ENCODE measurements around the gene NEB.
"Not testable (repeated sequence)": the region's sequence is repeated elsewhere in the genome, so short reads cannot be mapped to it uniquely, and the experiment has no call there.

The NEB gene

DNA sequence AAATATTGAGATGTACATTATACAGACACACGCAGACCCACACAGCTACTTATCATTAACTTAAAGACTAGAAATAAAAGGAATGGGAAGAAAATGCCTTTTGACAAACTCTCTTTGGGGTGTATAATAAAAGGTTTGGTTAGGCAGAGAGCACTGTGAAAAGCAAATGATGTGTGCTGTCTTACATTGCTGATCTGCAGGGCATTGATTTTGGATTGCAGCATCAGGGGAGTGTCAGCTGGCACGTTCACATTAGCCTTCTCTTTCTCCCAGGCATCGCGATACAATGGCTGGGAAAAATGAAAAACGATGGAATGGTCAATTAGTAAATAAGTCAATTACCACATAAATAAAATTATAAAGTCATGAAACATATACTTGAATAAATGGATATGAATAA, 131.9 kb downstream of the NEB start:
- not testable (repeated sequence) for DNase-seq

DNA sequence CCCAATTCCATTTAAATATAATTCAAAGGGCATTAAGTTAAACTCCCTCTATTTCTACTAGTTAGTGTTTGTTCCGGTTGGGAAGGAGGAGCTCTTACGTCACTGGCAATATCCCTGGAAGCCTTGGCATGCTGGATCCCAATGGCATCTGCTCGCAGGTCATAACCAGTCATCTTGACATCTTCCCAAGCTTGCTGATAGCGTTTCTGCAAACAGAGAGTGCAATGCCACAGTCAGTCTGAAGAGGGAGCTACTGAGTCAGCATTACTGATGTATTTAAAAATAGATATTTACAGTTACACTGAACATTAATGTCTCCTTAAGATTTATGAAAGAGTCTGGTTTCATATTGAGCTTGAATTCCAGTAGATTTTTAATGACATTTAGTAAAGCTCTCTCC, 132.5 kb downstream of the NEB start:
- DNase-seq: not testable (repeated sequence)

DNA sequence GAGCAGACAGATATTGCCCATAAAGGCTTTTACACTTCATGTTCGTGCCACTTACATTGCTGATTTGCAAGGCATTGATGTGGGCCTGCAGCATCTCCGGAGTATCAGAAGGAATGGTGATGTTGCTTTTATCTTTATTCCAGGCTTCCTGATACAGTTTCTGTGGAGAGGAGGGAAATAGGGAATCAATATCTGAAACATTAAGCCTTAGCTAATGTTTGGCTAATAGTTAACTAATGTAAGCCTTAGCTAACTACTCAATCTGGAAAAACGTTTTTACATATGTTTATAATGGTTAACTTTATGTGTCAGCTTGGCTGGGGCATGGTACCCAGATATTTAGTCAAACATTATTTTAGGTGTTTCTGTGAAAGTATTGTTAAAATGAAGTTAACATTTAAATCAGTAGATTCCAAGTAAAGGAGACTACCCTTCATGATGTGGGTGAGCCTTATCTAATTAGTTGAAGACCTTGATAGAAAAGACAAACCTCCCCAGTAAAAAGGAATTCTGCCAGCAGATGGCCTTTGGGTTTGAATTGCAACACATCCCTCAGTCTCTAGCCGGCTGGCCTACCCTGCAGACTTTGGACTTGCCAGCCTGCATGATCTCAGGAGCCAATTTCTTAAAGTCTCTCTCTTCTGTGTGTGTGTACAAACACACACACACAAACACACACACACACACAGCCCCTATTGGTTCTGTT, 137.2 kb downstream of the NEB start:
- not testable (repeated sequence) for DNase-seq

DNA sequence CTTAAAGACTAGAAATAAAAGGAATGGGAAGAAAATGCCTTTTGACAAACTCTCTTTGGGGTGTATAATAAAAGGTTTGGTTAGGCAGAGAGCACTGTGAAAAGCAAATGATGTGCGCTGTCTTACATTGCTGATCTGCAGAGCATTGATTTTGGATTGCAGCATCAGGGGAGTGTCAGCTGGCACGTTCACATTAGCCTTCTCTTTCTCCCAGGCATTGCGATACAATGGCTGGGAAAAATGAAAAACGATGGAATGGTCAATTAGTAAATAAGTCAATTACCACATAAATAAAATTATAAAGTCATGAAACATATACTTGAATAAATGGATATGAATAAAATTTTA, 142.4 kb downstream of the NEB start:
- not testable (repeated sequence) for DNase-seq

DNA sequence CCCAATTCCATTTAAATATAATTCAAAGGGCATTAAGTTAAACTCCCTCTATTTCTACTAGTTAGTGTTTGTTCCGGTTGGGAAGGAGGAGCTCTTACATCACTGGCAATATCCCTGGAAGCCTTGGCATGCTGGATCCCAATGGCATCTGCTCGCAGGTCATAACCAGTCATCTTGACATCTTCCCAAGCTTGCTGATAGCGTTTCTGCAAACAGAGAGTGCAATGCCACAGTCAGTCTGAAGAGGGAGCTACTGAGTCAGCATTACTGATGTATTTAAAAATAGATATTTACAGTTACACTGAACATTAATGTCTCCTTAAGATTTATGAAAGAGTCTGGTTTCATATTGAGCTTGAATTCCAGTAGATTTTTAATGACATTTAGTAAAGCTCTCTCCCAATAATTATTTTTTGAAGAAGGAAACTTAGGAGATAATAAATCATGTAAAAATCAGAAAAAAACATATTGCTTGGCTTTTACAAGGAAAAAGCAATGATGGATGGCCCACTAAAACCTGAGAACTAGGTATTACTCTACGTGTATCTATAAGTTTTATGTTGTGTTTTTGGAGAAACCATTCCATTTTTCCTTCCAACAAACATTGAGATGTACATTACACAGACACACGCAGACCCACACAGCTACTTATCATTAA, 142.9 kb downstream of the NEB start:
- DNase-seq: not testable (repeated sequence)

DNA sequence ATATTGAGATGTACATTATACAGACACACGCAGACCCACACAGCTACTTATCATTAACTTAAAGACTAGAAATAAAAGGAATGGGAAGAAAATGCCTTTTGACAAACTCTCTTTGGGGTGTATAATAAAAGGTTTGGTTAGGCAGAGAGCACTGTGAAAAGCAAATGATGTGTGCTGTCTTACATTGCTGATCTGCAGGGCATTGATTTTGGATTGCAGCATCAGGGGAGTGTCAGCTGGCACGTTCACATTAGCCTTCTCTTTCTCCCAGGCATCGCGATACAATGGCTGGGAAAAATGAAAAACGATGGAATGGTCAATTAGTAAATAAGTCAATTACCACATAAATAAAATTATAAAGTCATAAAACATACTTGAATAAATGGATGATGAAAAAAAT, 153.0 kb downstream of the NEB start:
- not testable (repeated sequence) for DNase-seq

DNA sequence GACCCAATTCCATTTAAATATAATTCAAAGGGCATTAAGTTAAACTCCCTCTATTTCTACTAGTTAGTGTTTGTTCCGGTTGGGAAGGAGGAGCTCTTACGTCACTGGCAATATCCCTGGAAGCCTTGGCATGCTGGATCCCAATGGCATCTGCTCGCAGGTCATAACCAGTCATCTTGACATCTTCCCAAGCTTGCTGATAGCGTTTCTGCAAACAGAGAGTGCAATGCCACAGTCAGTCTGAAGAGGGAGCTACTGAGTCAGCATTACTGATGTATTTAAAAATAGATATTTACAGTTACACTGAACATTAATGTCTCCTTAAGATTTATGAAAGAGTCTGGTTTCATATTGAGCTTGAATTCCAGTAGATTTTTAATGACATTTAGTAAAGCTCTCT, 153.6 kb downstream of the NEB start:
- not testable (repeated sequence) for DNase-seq

DNA sequence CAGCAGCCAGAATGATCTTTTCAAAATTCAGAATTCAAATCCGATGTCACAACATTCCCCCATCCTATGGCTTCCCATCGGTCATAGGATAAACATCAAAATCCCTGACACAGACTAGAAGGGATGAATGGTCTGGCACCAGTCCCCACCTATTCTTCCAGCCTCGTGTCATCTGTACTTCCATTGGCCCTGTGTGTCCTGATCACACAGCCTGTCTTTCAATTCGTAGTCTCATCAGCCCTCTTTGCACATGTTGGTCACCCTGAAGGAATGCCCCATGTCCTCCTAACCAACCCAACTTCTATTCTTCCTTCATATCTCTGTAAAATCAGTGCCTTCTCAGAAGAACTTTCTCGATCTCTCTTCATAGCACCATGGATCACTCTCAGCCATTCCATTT, 157.2 kb downstream of the NEB start:
- no peak for DNase-seq

DNA sequence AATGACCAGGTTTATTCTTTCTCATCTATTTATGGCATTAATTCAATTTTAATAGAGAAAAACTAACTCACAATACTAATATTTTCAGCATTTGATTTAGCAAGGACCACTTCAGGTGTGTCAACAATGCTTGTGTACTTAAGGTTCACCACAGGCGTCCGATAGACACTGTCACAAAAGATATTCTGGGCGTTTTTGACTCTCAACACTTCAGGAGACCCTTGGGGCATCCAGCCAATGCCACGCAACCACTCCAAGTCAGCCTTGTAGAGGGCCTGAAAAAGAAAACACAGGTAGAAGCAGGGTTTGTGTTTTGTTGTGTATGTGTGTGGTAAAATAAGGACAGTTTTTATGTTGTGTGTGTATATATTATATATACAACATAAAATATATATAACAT, 158.2 kb downstream of the NEB start:
- DNase-seq: no peak

DNA sequence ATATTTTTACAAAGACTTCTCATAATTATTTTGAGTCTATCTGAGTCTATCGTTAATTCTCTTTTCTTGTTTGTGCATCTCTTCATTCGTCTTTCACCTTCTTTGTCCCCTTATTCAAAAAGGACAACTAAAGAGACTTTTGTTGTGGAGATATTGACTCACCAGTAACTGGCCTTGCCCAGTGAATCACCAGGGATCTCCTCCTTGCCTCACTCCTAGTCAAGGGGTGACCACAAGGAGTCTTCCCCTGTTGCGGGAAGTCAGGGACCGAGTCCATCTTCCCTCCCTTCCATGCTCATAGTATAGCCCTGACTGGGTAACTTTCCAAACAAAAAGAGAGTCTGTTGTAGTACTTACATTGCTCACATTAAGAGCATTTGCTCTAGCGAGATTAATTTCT, 158.9 kb downstream of the NEB start:
- DNase-seq: peak; percentile 10

DNA sequence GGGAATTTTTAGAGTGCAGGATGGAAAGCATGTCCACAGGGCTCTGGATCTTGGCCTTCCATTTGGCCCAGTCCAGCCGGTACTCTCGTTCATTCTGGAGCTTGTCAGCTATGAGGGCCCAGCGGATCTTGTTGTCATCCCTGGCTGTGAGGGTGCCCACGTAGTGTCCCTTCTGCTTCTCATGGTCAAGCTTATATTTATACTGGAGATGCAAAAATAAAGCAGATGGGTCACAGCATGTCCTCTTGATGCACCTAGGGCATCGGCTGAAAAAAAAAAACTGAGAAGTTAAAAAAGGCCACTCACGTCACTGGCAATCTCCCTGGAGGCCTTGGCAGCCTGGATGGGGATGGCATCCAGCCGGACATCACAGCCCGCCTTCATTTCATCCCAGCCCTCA, 164.1 kb downstream of the NEB start:
- DNase-seq: no peak

DNA sequence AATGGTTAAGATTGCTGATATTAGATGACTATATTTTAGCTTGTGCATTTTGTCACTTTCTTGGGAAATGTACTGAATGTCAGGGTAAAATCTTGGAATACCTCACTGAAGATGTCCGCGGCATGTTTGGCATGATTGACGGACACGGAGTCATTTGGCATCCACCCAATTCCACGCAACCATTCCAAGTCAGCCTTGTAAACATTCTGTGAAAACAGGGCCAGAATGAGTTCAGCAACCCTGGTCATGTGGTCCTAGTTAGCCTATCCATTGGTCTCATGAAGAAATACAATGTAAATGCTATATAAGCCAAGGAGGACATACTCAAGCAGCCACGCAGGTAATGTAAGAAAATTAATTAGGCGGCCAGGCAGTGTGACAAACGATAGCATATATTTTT, 165.1 kb downstream of the NEB start:
- DNase-seq: no peak

DNA sequence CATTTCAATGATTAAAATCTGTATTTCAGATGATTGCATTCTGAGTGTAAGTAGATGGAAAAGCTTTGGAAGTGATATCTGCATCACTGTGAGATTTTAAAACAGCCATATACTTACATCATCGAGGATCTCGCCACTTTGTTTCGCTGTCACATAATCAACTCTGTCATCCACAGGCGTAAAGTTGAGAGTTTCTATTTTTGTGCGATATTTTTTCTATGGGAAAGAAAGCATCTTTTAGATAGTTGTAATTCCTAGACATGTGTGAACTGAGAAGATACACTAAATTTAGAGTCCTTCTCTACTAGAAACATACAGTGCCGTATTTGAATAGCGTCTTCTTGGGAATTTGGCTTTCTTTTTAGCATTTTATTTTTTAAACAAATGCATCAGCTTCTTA, 165.8 kb downstream of the NEB start:
- no peak for DNase-seq

DNA sequence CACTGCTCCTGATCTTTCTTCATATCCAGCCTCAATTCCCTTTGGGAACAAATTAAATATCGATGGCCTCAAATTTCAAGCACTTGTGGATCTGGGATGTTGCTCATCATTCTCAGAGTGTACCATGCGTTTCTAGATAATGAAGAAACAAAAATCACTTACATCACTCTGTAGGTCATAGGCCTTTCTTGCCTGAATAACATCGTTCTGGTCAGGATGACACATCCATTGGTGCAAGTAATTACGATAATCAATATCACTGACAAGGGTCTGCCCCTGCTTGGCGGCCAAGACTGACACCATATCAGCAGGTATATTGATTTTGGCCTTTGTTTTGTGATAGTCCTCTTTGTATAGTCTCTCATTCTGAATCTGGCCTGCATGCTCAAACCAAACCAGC, 167.3 kb downstream of the NEB start:
- no peak for DNase-seq

DNA sequence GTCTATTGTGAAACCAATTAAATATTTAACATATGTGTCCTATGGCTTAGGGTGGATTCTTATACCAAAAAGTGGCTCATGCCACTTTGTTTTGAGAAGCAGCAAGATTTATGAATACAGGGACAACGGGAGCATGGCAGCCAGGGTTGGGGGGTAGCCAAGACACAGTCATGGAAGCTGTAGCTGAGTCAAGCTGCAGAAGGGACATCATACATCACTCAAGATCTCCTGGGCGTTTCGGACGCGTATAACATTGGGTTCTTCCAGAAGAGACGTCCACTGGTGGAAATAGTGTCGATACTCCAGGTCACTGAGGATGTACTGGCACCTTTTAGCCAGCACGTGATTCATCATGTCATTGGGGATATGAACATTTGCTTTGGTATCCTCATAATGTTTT, 171.9 kb downstream of the NEB start:
- no peak for DNase-seq

DNA sequence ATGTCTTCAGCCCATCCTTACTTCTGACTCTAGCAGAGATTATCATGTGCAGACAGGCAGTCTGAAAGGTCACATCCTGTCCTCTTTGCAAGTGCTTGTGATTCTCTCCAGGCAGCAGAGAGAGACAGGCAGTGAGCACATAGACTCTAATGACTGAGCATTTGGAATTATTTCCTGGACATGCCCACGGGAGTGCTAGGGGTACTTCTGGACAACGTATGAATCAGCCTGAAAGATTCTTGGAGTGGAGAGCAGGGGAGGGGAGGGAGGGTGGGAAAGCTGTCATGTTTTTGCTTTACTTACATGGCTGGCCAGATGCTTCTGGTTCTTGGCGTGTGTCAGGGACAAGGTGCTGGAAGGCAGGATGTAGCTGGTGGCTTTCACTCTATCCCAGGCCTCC, 174.0 kb downstream of the NEB start:
- DNase-seq: peak; percentile 69

DNA sequence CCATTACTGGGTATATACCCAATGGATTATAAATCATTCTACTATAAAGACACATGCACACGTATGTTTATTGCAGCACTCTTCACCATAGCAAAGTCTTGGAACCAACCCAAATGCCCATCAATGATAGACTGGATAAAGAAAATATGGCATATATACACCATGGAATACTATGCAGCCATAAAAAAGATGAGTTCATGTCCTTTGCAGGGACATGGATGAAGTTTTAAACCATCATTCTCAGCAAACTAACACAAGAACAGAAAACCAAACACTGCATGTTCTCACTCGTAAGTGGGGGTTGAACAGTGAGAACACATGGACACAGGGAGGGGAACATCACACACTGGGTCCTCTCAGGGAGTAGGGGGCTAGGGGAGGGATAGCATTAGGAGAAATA, 174.8 kb downstream of the NEB start:
- DNase-seq: not testable (repeated sequence)

DNA sequence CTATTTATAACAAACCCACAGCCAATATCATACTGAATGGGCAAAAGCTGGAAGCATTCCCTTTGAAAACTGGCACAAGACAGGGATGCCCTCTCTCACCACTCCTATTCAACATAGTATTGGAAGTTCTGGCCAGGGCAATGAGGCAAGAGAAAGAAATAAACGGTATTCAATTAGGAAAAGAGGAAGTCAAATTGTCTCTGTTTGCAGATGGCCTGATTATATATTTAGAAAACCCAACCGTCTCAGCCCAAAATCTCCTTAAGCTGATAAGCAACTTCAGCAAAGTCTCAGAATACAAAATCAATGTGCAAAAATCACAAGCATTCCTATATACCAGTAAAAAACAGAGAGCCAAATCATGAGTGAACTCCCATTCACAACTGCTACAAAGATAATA, 176.4 kb downstream of the NEB start:
- DNase-seq: not testable (repeated sequence)

DNA sequence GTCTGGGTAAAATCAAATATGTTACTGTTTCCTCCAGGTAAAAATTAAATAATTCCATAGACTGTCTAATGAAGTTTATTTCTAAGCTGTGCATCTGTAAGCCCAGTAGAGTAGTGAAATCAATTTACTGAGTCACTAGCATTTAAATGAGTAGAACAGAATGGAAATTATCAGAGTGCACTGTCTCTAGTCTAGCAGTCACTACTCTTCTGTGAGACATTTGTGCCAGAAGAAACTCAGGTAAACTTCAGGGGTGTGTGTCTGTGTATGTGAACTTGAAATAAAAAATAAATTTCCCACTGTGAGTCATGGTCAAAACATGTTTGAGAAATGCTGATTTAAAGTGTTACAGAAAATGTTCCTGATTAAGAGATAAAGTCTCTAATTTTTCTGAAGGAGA, 178.2 kb downstream of the NEB start:
- DNase-seq: no peak

DNA sequence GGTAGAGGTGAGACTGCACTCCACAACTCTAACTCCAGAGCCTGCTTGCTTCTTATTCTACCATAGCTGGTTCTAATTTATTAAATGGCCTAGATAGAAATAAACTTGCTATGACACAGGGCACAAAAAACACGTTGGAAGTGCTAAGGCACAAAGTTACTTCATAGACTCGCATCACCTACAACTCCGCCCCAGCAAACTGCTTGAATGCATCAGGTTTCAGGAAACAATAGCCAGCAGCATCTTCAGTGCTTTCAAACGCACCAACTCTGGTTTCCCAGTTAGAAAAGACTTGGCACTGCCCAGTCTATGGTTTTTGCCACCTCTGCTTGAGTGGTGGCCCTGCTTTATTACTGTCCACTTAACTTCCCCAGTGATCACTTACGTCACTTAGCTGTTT, 182.0 kb downstream of the NEB start:
- no peak for DNase-seq

DNA sequence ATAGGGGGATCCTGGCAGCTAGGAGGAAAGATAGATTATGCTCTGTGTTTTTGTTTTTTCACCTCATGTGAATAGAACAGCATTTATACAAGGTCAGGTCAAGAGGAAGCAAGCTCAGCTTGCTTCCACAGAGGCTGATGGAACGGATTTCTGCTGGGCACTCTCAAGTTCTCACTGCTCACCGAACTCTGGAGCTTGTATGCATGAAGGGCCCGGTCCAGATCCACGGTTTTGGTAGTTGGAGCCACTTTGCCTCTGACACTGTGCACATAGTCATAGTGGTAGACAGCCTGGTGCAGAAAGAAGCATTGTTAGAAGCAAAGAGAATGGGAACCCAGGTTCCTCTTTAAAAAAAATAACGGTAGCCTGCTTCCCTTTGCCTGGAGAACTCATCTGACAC, 182.7 kb downstream of the NEB start:
- no peak for DNase-seq

DNA sequence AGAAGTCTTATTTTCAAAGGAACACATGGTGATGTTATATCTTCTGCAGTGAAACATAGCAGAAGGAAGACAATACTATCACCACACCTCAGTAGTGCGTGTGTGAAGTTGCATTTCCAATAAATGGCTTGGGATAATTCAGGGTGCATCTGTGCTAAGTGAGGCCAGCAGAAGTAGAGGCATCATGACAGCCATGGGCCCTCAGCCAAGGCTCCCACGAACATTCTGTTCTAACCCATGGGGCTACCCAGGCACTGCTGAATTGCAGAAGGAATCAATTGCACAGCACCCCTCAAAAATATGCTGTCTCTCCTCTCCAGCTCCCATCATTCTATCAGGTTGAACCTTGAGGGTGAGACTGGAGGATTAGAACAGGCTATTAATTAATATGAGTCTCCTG, 185.1 kb downstream of the NEB start:
- no peak for DNase-seq

DNA sequence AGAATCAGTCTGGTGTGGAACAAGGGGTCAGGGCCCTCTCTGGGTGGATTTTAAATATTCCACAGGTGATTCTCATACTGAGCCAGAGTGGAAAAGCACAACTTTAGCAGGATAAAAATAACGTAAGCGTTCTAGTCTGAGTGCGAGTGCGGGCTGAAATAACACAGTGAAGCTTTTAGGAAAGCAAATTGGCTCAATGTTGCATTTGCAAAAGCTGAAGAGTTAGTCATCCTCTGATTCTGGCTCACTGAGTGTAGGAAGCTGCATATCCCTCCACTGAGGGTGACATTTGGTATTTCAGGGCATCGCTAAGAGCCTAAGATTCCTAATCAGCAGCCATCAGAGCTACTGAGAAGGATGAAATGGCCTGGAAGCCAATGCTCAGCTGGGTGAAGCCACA, 189.8 kb downstream of the NEB start:
- DNase-seq: peak; percentile 14

DNA sequence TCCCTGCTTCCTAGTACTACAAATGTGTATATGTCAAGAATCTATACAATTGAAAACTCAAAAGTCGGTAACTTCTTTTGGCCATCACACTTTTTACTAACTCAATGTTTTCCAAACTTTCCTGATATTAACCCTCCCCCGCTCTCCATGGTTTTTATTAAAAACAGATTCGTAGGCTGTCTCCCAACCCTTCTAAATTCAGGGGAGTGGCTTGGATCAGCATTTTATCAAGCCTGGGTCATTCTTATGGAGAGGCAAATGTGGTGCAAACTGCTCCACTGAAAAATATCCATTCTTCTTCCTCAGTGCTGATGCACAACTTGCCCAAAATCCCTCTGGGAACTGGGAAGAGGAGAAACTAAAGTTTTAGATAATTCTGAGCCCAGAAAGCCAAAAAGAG, 190.4 kb downstream of the NEB start:
- DNase-seq: peak; percentile 45

DNA sequence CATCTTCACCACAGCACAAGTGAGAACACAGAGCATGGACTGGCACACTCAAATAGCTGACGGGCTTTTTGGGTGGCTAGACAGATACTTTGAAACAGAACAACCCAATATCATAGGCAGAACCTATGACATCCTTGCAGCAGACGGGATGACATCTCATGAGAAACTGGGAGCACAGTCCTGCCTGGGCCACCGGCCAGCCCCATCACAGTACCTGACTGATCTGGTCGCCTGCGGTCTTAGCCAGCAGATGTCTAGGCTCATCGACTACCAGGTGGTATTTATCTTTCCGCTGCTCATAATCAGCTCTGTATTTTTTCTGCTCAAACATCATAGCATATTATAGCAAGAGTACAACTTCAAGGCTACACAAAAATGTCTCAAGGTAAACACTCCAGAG, 200.3 kb downstream of the NEB start:
- DNase-seq: no peak
